SK-N-SH (cell line): ENCODE data around the gene FAM124A. TPM values are rescaled to one million over a fixed set of nuclear protein-coding genes. Genes with fewer than 3 reads are reported as not detected.

Experiments
- CTCF ChIA-PET: fragments of 300-600, 350-600 bp; formaldehyde crosslinking; extraction: SDS; loops from one replicate; lab custom pipeline; 2021; lab: Yijun Ruan, JAX
- POLR2A ChIA-PET: fragments of 350-600 bp; sonication (Branson Sonifier 250); formaldehyde crosslinking; extraction: SDS; loops from one replicate; lab custom pipeline; 2020; ENCODE audit warnings: antibody characterized with exemption, inconsistent platforms; lab: Yijun Ruan, JAX
- DNase-seq: peaks from one replicate; pipeline ENCODE4 v3.0.0; 2012
- H2AFZ ChIP-seq: fragments of 200-600 bp; sonication (generic); 2 replicates; pipeline ENCODE4 v1.8.1; 2016; ENCODE audit warnings: antibody characterized with exemption, mild to moderate bottlenecking, low read depth
- H3F3A ChIP-seq: fragments of 200-600 bp; sonication (generic); replicated peaks from 2 replicates; pipeline ENCODE3; 2016; ENCODE audit warnings: antibody characterized with exemption, mild to moderate bottlenecking; ENCODE audit not compliant: insufficient read depth
- H3K27ac ChIP-seq, 2 experiments: fragments of 200-500 bp in 1 of 2; fragments of 200-600 bp in 1 of 2; sonication (Bioruptor generic) in 1 of 2; sonication (generic), shearing (Covaris generic) in 1 of 2; 2 replicates each; pipeline versions ENCODE4 v1.5.1 to v1.6.1; 2014 to 2016; ENCODE audit warnings: low read depth in 2 of 2, inconsistent platforms in 1 of 2, low read length in 1 of 2, mild to moderate bottlenecking in 1 of 2, mixed read lengths in 1 of 2
- H3K27me3 ChIP-seq: fragments of 200-600 bp; sonication (generic), shearing (Covaris generic); 2 replicates; pipeline ENCODE4 v1.6.1; 2016; ENCODE audit warnings: mixed run types; ENCODE audit not compliant: insufficient read depth
- H3K36me3 ChIP-seq, 2 experiments: fragments of 200-500 bp in 1 of 2; fragments of 200-600 bp in 1 of 2; sonication (Bioruptor generic) in 1 of 2; sonication (generic) in 1 of 2; replicated peaks in 1 of 2; 2 replicates each; pipeline versions ENCODE3 to v1.5.1; 2014 to 2016; ENCODE audit warnings: low read length in 1 of 2, mild to moderate bottlenecking in 1 of 2; ENCODE audit not compliant: insufficient read depth in 2 of 2, control insufficient read depth in 1 of 2
- H3K4me1 ChIP-seq, 2 experiments: fragments of 200-500 bp in 1 of 2; fragments of 200-600 bp in 1 of 2; sonication (Bioruptor generic) in 1 of 2; sonication (generic), shearing (Covaris generic) in 1 of 2; 2 replicates each; pipeline versions ENCODE4 v1.5.1 to v1.6.1; 2014 to 2016; ENCODE audit warnings: low read depth in 1 of 2, low read length in 1 of 2, mixed run types in 1 of 2; ENCODE audit not compliant: insufficient read depth in 2 of 2, control insufficient read depth in 1 of 2
- H3K4me2 ChIP-seq: fragments of 200-600 bp; sonication (generic), shearing (Covaris generic); 2 replicates; pipeline ENCODE4 v1.6.1; 2017; ENCODE audit warnings: mixed run types
- H3K4me3 ChIP-seq, 2 experiments: fragments of 200-500 bp in 1 of 2; fragments of 200-600 bp in 1 of 2; sonication (Bioruptor generic) in 1 of 2; sonication (generic), shearing (Covaris generic) in 1 of 2; 2 replicates each; pipeline versions ENCODE4 v1.5.1 to v1.8.1; 2014 to 2016; ENCODE audit warnings: low read depth in 2 of 2, inconsistent platforms in 1 of 2, low read length in 1 of 2, mild to moderate bottlenecking in 1 of 2, mixed read lengths in 1 of 2, moderate library complexity in 1 of 2
- H3K79me2 ChIP-seq: fragments of 200-600 bp; sonication (generic); 2 replicates; pipeline ENCODE4 v1.8.1; 2017; ENCODE audit warnings: mild to moderate bottlenecking; ENCODE audit not compliant: insufficient read depth
- H3K9ac ChIP-seq: fragments of 200-600 bp; sonication (generic); 2 replicates; pipeline ENCODE4 v1.6.1; 2017; ENCODE audit warnings: mixed run types
- H3K9me2 ChIP-seq: fragments of 200-600 bp; sonication (generic); 2 replicates; pipeline ENCODE4 v1.6.1; 2017; ENCODE audit warnings: mixed run types
- H3K9me3 ChIP-seq: fragments of 200-600 bp; sonication (generic); 2 replicates; pipeline ENCODE4 v1.6.1; 2017; ENCODE audit warnings: mixed run types, mild to moderate bottlenecking, moderate library complexity
- H4K20me1 ChIP-seq: fragments of 200-600 bp; sonication (generic); 2 replicates; pipeline ENCODE4 v1.6.1; 2017; ENCODE audit warnings: mild to moderate bottlenecking, mixed run types; ENCODE audit not compliant: insufficient read depth
- CHD2 ChIP-seq: fragments of 150-350 bp; IDR thresholded peaks from 2 replicates; pipeline ENCODE4 v1.6.1; 2018; ENCODE audit warnings: low read length; ENCODE audit not compliant: partially characterized antibody
- ELF1 ChIP-seq: IDR thresholded peaks from 2 replicates; pipeline ENCODE4 v1.4.0; 2012
- EP300 ChIP-seq, 2 experiments: IDR thresholded peaks; 2 replicates each; pipeline versions ENCODE4 v1.4.0 to v1.6.1; 2012; ENCODE audit warnings: borderline replicate concordance in 1 of 2, low read depth in 1 of 2, low read length in 1 of 2
- EZH2phosphoT487 ChIP-seq: fragments of 200-600 bp; sonication (generic); IDR thresholded peaks from 2 replicates; pipeline ENCODE4 v1.6.1; 2017; ENCODE audit warnings: low read depth, mixed run types, mild to moderate bottlenecking, antibody characterized with exemption, moderate library complexity, borderline replicate concordance
- FOSL2 ChIP-seq: IDR thresholded peaks from 2 replicates; pipeline ENCODE4 v1.4.0; 2012; ENCODE audit warnings: low read depth, mild to moderate bottlenecking, moderate library complexity, borderline replicate concordance
- GABPA ChIP-seq: IDR thresholded peaks from 2 replicates; pipeline ENCODE4 v1.4.0; 2012; ENCODE audit warnings: low read depth, mild to moderate bottlenecking
- GATA2 ChIP-seq: sonication (generic); formaldehyde crosslinking; IDR thresholded peaks from 2 replicates; pipeline ENCODE4 v1.5.0; 2020; ENCODE audit warnings: mild to moderate bottlenecking, missing genetic modification reagents
- JUND ChIP-seq: IDR thresholded peaks from 2 replicates; pipeline ENCODE4 v1.4.0; 2012
- MEF2A ChIP-seq: IDR thresholded peaks from 2 replicates; pipeline ENCODE4 v1.4.0; 2012; ENCODE audit warnings: low read depth, borderline replicate concordance
- MXI1 ChIP-seq: IDR thresholded peaks from 2 replicates; pipeline ENCODE4 v1.6.1; 2012; ENCODE audit warnings: mild to moderate bottlenecking, low read depth, low read length, improper control_type of control experiment
- NFIC ChIP-seq: IDR thresholded peaks from 2 replicates; pipeline ENCODE4 v1.4.0; 2012; ENCODE audit warnings: borderline replicate concordance
- NRF1 ChIP-seq: IDR thresholded peaks from 2 replicates; pipeline ENCODE4 v1.6.1; 2012; ENCODE audit warnings: low read depth, mild to moderate bottlenecking, low read length
- REST ChIP-seq: IDR thresholded peaks from 2 replicates; pipeline ENCODE4 v1.6.1; 2012; ENCODE audit warnings: mild to moderate bottlenecking, low read depth, low read length, moderate library complexity
- SIN3A ChIP-seq: IDR thresholded peaks from 2 replicates; pipeline ENCODE4 v1.6.1; 2012; ENCODE audit warnings: low read depth, mild to moderate bottlenecking, low read length, moderate library complexity, borderline replicate concordance
- USF1 ChIP-seq: IDR thresholded peaks from 2 replicates; pipeline ENCODE4 v1.4.0; 2012; ENCODE audit warnings: low read depth, borderline replicate concordance
- YY1 ChIP-seq: IDR thresholded peaks from 2 replicates; pipeline ENCODE4 v1.4.0; 2012; ENCODE audit warnings: low read depth, mild to moderate bottlenecking
- WGBS: methylation state at CpG from one replicate; pipeline ENCODE4 v1.1.6; 2017; ENCODE audit warnings: low lambda C conversion rate; 5-methylcytosine and 5-hydroxymethylcytosine counted together
- polyA plus RNA-seq, 3 experiments: library from polyadenylated mRNA; depleted of rRNA; stranded (reverse); fragments of >200 nt; gene quantifications; 2 replicates each; pipeline ENCODE4 v1.2.3, GENCODE V29; 2012

Gene FAM124A
- polyA plus RNA-seq, 1 of the 3 experiments (the other 2 are of a cell fraction), result 1.5 TPM

GRCh38 chr13:51255556-51255955 is 33.4 kb downstream of the FAM124A start:
- H3K9me2 ChIP-seq, result no peaks in the 10 kb centered on the region
- no peak for DNase-seq
- no peaks in the 10 kb centered on the region for H3K79me2 ChIP-seq
- no peak for TF ChIP-seq JUND
- ChIA-PET CTCF (interaction anchor here (0.8 to 1.9 kb wide), 5 partner anchors 9 to 32 kb away, joined by 3 to 8 read pairs (median 4); no protein-coding TSS in a partner anchor), POLR2A (no interaction called here)
- H3K4me2 ChIP-seq, result no peak overlapping the region
- H3K36me3 ChIP-seq, result no peaks in the 10 kb centered on the region
- H3K27ac ChIP-seq, result no peak overlapping the region
- H2AFZ ChIP-seq, result no peak overlapping the region
- H4K20me1 ChIP-seq, result no peaks in the 10 kb centered on the region
- H3K9ac ChIP-seq, result no peak overlapping the region
- H3K27me3 ChIP-seq, result no peaks in the 10 kb centered on the region
- H3K9me3 ChIP-seq, result no peaks in the 10 kb centered on the region
- 100% methylated on average over 1 of the region's 1 CpG for WGBS
- peaks cover 0 to 12% of the 10 kb centered on the region in 2 experiments; a peak in 2 of 4 replicates for H3K4me1 ChIP-seq
- H3K4me3 ChIP-seq, result no peak overlapping the region
- H3F3A ChIP-seq, result no peaks in the 10 kb centered on the region

- no peaks in the 10 kb centered on the region for H3K9me3 ChIP-seq
- no peak overlapping the region for H3K4me3 ChIP-seq
- H3F3A ChIP-seq, result no peaks in the 10 kb centered on the region
- H3K9ac ChIP-seq, result no peak overlapping the region
- CTCF ChIA-PET, result no interaction called here
- no peak for DNase-seq
- no peak overlapping the region for H3K27ac ChIP-seq
- H3K9me2 ChIP-seq, result no peaks in the 10 kb centered on the region
- no peaks in the 10 kb centered on the region for H4K20me1 ChIP-seq
- H2AFZ ChIP-seq, result no peak overlapping the region
- H3K4me2 ChIP-seq, result no peak overlapping the region
- POLR2A ChIA-PET, result no interaction called here
- H3K4me1 ChIP-seq, result peaks cover 0 to 18% of the 10 kb centered on the region in 2 experiments; a peak in 2 of 4 replicates
- WGBS, result 92% methylated on average over 2 of the region's 2 CpGs
- no peaks in the 10 kb centered on the region for H3K27me3 ChIP-seq
- no peaks in the 10 kb centered on the region for H3K36me3 ChIP-seq
- TF ChIP-seq GATA2 (CRISPR knock-in tag) (no peak), NFIC (no peak), YY1 (no peak), GABPA (no peak), NRF1 (no peak), ELF1 (no peak), SIN3A (no peak), EZH2phosphoT487 (no peak), MEF2A (no peak), CHD2 (no peak), REST (no peak), EP300 (IDR thresholded peaks at IDR 0.05; ENCODE audit: borderline replicate concordance in 1 of 2, low read depth in 1 of 2, low read length in 1 of 2) (no peak), JUND (no peak), MXI1 (no peak), FOSL2 (no peak), USF1 (no peak)
- no peaks in the 10 kb centered on the region for H3K79me2 ChIP-seq
These were observed 35.0 kb downstream of the FAM124A start for GRCh38 chr13:51257187-51257586.
